Prostate gland (tissue), 2 donors: ENCODE measurements around the gene SOX12.
A peak's percentile ranks its signal among the peaks of the same experiment; 100 is the strongest.

Source experiments
- CTCF ChIP-seq, 4 experiments: fragments of 200-600 bp in 2 of 4; fragments of 450-650 bp in 2 of 4; sonication (generic) in 2 of 4; IDR thresholded peaks; 1 replicate in 3 of 4; 2 replicates in 1 of 4; pipeline ENCODE4 v1.5.1; 2016 to 2019; ENCODE audit warnings: antibody characterized with exemption in 4 of 4, mild to moderate bottlenecking in 2 of 4, moderate library complexity in 2 of 4
- POLR2A ChIP-seq: fragments of 450-650 bp; IDR thresholded peaks from one replicate; pipeline ENCODE4 v1.6.1; 2016; ENCODE audit warnings: antibody characterized with exemption, mild to moderate bottlenecking

- TF ChIP-seq CTCF (IDR thresholded peaks at IDR 0.05) (peak in 1 of 4 experiments; percentile 5), POLR2A (peak; percentile 47)
These were observed at the start of gene SOX12 for GRCh38 chr20:325045-325888.
